DMS153 (cell line): ENCODE data around the gene SCT.

ENCODE experiments used
- DNase-seq: peaks from one replicate; lab custom pipeline; 2025; lab: John Stamatoyannopoulos, UW

SCT gene

GRCh38 chr11:586376-587316 lies 40.3 kb downstream of the SCT start:
- DNase-seq = no peak

- no peak for DNase-seq
Measured at GRCh38 chr11:584287-584686, 42.7 kb downstream of the SCT start.

GRCh38 chr11:581752-582151 lies 45.2 kb downstream of the SCT start:
- DNase-seq = no peak

DNA sequence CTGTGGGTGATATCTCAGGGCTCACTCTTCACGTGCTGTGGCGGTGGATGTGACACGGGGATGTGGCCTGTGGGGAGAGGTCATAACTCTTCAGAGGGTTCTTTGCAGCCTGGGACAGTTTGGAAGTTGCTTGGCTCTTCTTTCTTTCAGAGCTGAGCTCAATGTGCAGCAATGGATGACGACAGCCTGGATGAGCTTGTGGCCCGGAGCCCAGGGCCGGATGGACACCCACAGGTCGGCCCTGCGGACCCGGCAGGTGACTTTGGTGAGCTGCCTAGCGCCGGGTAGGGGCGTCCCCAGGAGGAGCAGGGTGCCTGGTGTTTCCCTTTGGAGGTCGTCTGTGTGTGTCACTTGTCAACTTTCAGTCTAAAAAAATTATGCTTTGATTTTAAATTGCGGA lies 45.6 kb downstream of the SCT start:
- no peak for DNase-seq

DNA sequence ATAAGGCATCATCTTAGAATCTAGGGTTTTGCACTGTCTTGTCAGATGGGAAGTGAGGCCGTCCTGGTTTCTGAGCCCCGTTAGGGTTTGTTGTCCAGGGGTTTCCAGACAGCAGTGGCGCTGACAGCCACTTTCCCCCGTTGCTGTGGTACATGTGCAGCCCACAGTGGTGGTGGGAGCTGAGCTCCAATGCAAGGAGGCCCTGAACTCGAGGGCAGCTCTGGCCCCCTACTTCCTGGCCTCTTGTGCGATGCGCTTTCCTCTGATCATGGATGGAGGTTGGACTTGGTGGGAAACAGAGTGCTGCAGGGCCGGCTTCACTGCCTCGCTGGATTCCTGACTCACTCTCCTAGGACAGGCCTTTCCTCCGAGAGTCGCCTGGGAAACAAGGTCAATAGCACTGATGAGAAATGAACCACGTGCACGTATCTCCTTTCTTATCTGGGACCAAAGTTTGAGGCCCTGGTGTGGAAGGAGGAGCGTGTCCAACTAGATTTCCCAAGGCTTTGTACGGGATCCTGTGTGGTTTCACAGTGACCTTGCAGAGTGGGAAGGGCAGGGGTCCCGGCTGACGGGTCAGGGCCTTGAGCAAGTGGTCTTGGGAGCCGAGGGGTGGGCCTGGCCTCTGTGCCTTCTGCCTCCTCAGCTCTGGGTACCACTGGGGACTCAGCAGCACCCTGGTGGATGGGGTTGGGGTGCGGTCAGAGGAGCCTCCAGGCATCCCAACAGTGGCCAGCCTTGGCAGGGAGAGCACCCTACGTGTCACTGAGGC lies 47.0 kb downstream of the SCT start:
- no peak for DNase-seq

DNA sequence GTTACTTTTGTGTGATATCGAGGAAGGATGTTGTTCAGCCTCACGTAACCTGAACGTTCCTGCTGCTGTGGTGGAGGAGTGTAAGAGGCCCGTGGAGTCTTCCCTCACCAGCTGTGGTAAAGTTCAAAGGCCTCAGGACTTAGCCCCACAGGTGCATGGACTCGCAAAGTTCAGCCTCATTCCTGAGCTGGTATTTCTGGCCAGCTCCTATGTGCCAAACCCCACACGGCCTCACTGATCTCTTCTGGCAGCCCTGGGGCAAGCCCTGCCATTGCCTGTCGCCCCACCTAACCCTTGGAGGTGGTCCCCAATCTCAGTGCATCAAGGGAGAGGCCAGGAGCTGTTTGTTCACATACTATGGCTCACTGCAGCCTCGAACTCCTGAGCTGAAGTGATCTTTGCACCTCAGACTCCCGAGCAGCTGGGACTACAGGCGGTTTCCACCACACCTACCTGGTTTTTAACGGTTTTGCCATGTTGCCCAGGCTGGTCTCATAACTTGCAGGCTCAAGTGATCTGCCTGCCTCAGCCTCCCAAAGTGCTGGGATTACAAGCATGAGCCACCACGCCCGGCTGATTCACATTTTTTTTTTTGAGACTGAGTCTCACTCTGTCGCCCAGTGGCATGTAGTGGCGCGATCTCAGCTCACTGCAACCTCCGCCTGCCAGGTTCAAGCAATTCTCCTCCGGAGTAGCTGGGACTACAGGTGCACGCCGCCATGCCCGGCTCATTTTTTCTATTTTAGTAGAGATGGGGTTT lies 48.5 kb downstream of the SCT start:
- DNase-seq = no peak

DNA sequence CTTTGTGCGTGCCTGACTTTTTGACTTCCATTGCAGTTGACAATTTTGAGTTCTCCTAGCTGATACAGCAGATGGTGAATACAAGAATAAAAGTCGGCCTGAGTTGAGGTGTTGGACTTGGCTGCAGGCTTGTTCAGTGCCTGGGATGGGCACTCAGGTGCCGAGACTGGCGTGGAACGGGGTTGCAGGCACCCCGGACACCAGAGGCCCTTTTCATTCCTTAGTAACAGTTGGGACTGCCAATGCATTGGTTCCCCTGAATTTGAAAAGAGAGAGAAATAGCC lies 49.4 kb downstream of the SCT start:
- DNase-seq = no peak

DNA sequence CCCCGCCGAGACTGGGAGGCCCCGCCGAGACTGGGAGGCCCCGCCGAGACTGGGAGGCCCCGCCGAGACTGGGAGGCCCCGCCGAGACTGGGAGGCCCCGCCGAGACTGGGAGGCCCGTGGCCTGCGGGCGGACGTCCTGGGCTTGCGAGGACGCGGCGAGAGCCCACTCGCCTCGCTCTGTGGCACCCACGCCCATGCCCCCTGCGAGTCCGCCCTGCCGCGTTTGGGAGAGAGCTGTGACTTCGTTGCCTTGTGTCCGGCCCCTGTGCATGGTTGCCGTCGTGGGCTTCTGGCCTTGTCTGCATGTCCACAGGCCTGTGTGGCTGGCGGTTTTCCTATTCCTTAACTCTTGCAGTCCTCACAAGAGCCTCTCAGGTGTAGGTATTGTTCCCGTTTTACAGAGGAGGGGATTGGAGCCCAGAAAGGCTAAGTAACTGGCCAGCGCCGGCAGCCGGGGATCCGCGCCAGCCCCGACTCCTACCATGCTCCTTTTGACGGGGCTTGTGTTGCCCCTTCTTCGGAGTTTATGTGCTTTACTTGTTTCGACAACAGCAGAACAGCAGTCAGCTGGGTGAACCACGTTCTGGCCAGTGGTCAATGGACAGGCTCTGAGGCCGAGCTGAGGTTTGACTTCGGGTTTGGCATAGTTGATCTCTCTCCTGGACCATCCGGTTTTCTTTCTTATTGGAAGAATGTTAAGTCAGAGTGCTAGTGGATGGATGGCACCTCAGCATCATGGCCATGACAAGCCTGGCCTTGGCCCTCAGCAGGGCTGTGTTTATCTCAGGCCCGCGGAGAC lies 50.0 kb downstream of the SCT start:
- no peak for DNase-seq
